CD4-positive, alpha-beta T cell (primary cell): ENCODE measurements around the gene ADGRL3. TPM values are rescaled to one million over a fixed set of nuclear protein-coding genes. Genes with fewer than 3 reads are reported as not detected.

Source experiments
- ATAC-seq: fragments of 200-7000 bp; cut with Tn5 transposase; one replicate; pipeline ENCODE4 v1.10.0; 2022; ENCODE audit warnings: mild to moderate bottlenecking; ENCODE audit not compliant: poor library complexity
- CTCF ChIA-PET: fragments of 350-600 bp; sonication (Branson Sonifier 250); formaldehyde crosslinking; loops from one replicate; lab custom pipeline; 2021; ENCODE audit warnings: antibody characterized with exemption, inconsistent platforms; lab: Charles Lee
- POLR2A ChIA-PET: fragments of 350-600 bp; sonication (Branson Sonifier 250); formaldehyde crosslinking; loops from one replicate; lab custom pipeline; 2021; ENCODE audit warnings: antibody characterized with exemption, inconsistent platforms; lab: Charles Lee
- DNase-seq, 14 experiments: peaks; one replicate each; pipeline ENCODE4 v3.0.0-alpha.2; 2013 to 2020; ENCODE audit warnings: mixed read lengths in 2 of 14
- H3K27ac ChIP-seq, 2 donors: one replicate each; pipeline versions ENCODE4 v1.5.1 to v1.7.0; 2013; ENCODE audit warnings: low read length in 2 of 2, low read depth in 1 of 2, mild to moderate bottlenecking in 1 of 2
- H3K27me3 ChIP-seq, 2 experiments: 1 replicate in 1 of 2; 2 replicates in 1 of 2; pipeline versions ENCODE4 v1.6.1 to v1.7.0; 2013; ENCODE audit warnings: low read length in 2 of 2, control low read depth in 1 of 2, mild to moderate bottlenecking in 1 of 2, moderate library complexity in 1 of 2; ENCODE audit not compliant: insufficient read depth in 2 of 2, control insufficient read depth in 1 of 2
- H3K36me3 ChIP-seq: one replicate; pipeline ENCODE4 v1.6.1; 2013; ENCODE audit warnings: low read length, control low read depth; ENCODE audit not compliant: insufficient read depth
- H3K4me1 ChIP-seq: one replicate; pipeline ENCODE4 v1.6.1; 2013; ENCODE audit warnings: low read length, control low read depth; ENCODE audit not compliant: insufficient read depth
- H3K4me3 ChIP-seq: one replicate; pipeline ENCODE4 v1.5.1; 2013; ENCODE audit warnings: mild to moderate bottlenecking, low read length, moderate library complexity
- H3K9me3 ChIP-seq, 2 experiments: 1 replicate in 1 of 2; 2 replicates in 1 of 2; pipeline versions ENCODE4 v1.6.1 to v1.7.0; 2013; ENCODE audit warnings: low read length in 2 of 2, mild to moderate bottlenecking in 2 of 2, control low read depth in 1 of 2, moderate library complexity in 1 of 2; ENCODE audit not compliant: control insufficient read depth in 1 of 2, insufficient read depth in 1 of 2
- H3K27ac Mint-ChIP-seq: one replicate; pipeline ENCODE4 v1.8.0; 2020; ENCODE audit warnings: mixed read lengths
- H3K27me3 Mint-ChIP-seq: one replicate; pipeline ENCODE4 v1.8.0; 2021; ENCODE audit warnings: mixed read lengths
- H3K36me3 Mint-ChIP-seq: one replicate; pipeline ENCODE4 v1.8.0; 2021; ENCODE audit warnings: low read depth, mixed read lengths
- H3K4me1 Mint-ChIP-seq: one replicate; pipeline ENCODE4 v1.8.0; 2021; ENCODE audit warnings: low read depth, mixed read lengths
- H3K4me3 Mint-ChIP-seq: one replicate; pipeline ENCODE4 v1.8.0; 2020; ENCODE audit warnings: mild to moderate bottlenecking, mixed read lengths
- H3K9me3 Mint-ChIP-seq: one replicate; pipeline ENCODE4 v1.8.0; 2020; ENCODE audit warnings: mixed read lengths
- intact Hi-C, 2 experiments: fragments of 100-400 bp; cut with DNase I in 1 of 2; cut with micrococcal nuclease in 1 of 2; formaldehyde crosslinking; loops; one replicate each; pipeline versions ENCODE4 v1.15.1 to v1.9.0; 2023 to 2025; cut with DNase I, micrococcal nuclease
- total RNA-seq, 174 experiments: library from RNA in 2 of 174; stranded (reverse) in 2 of 174; gene quantifications; one replicate each; pipeline ENCODE4 v1.2.3 and lab custom pipeline; 2021 to 2026
- TF ChIP-seq, protein P1 (sequence below): fragments of 200-600 bp; IDR thresholded peaks from one replicate; pipeline ENCODE4 v1.8.0; 2022; ENCODE audit warnings: antibody characterized with exemption, mild to moderate bottlenecking

The ADGRL3 gene
- total RNA-seq, 2 experiments from 2014 or later = not detected

DNA sequence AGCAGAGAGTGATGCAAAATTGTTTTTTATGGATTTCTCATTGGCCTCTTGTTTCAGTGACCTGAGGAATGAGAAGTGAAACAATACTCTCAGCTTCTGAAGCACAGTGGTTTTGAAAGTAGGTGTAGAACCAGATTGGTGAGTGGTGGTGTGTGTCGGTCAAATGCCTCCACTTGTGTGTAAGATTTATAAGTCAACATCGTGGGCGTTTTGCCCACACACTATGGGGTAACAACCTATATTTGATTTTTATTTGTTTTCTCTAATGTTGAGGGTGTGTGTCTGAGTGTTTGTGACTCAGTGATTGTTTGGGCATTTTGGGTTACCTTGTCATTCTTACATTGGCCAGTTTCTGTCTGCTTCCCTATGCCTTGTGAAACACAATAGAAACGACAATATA lies 23.3 kb downstream of the ADGRL3 start:
- ChIA-PET CTCF (no interaction called here), POLR2A (no interaction called here)
- Mint-ChIP-seq H3K9me3 (peaks cover 2% of the 10 kb centered on the region), H3K4me1 (no peaks in the 10 kb centered on the region), H3K27ac (no peak overlapping the region), H3K4me3 (no peak overlapping the region), H3K27me3 (no peaks in the 10 kb centered on the region), H3K36me3 (no peaks in the 10 kb centered on the region)
- Histone ChIP-seq H3K9me3 (peaks cover 0 to 5% of the 10 kb centered on the region in 2 experiments), H3K36me3 (no peaks in the 10 kb centered on the region), H3K27ac (no peak overlapping the region), H3K27me3 (no peaks in the 10 kb centered on the region), H3K4me1 (no peaks in the 10 kb centered on the region), H3K4me3 (no peak overlapping the region)
- DNase-seq (no peak), ATAC-seq (no peak)
- intact Hi-C loops = no loop called here
- TF ChIP-seq, protein P1, sequence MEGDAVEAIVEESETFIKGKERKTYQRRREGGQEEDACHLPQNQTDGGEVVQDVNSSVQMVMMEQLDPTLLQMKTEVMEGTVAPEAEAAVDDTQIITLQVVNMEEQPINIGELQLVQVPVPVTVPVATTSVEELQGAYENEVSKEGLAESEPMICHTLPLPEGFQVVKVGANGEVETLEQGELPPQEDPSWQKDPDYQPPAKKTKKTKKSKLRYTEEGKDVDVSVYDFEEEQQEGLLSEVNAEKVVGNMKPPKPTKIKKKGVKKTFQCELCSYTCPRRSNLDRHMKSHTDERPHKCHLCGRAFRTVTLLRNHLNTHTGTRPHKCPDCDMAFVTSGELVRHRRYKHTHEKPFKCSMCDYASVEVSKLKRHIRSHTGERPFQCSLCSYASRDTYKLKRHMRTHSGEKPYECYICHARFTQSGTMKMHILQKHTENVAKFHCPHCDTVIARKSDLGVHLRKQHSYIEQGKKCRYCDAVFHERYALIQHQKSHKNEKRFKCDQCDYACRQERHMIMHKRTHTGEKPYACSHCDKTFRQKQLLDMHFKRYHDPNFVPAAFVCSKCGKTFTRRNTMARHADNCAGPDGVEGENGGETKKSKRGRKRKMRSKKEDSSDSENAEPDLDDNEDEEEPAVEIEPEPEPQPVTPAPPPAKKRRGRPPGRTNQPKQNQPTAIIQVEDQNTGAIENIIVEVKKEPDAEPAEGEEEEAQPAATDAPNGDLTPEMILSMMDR = no peak

DNA sequence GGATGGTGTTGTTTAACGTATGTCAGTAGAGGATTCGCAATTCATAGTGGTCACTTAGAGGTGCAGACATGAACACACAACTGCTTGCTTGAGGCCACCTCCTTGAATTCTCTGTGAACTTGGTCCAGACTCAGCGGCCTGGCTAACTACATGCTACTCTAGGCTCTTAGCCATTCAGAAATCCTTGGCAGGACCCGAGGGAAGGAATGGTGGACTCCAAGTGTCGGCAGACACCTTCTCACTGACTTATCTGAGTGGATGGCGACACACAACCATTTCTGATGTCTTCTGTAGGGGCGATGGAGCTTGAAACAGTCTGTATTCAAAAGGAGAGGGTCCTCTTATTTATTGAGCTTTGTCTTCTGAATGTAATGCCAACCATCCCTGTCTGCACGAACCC lies 24.4 kb downstream of the ADGRL3 start:
- Mint-ChIP-seq H3K36me3 (no peaks in the 10 kb centered on the region), H3K4me3 (no peak overlapping the region), H3K4me1 (no peaks in the 10 kb centered on the region), H3K27me3 (no peaks in the 10 kb centered on the region), H3K27ac (no peak overlapping the region), H3K9me3 (peaks cover 2% of the 10 kb centered on the region)
- no peak for ATAC-seq
- POLR2A ChIA-PET = no interaction called here
- H3K9me3 ChIP-seq = peaks cover 0 to 4% of the 10 kb centered on the region in 2 experiments
- CTCF ChIA-PET = no interaction called here
- DNase-seq = no peak
- no peaks in the 10 kb centered on the region for H3K36me3 ChIP-seq
- TF ChIP-seq, protein P1 = no peak
- H3K27me3 ChIP-seq = no peaks in the 10 kb centered on the region
- intact Hi-C loops = no loop called here
- no peak overlapping the region for H3K27ac ChIP-seq
- no peak overlapping the region for H3K4me3 ChIP-seq
- H3K4me1 ChIP-seq = no peaks in the 10 kb centered on the region

- no peaks in the 10 kb centered on the region for H3K36me3 ChIP-seq
- no peaks in the 10 kb centered on the region for H3K9me3 ChIP-seq
- Mint-ChIP-seq H3K4me1 (no peaks in the 10 kb centered on the region), H3K27me3 (no peaks in the 10 kb centered on the region), H3K27ac (no peak overlapping the region), H3K4me3 (no peak overlapping the region), H3K9me3 (peaks cover 2% of the 10 kb centered on the region), H3K36me3 (no peaks in the 10 kb centered on the region)
- intact Hi-C loops = no loop called here
- no peak overlapping the region for H3K27ac ChIP-seq
- ChIA-PET CTCF (no interaction called here), POLR2A (no interaction called here)
- ATAC-seq (no peak), DNase-seq (no peak)
- no peaks in the 10 kb centered on the region for H3K4me1 ChIP-seq
- TF ChIP-seq, protein P1 = no peak
- no peak overlapping the region for H3K4me3 ChIP-seq
- no peaks in the 10 kb centered on the region for H3K27me3 ChIP-seq
Observed at GRCh38 chr4:61225656-61226055, 25.5 kb downstream of the ADGRL3 start.
